Hepatocyte (in vitro differentiated cells): ENCODE results near the gene LRMDA. TPM values are rescaled to one million over a fixed set of nuclear protein-coding genes. Genes with fewer than 3 reads are reported as not detected.

Experiments
- DNase-seq: peaks from one replicate; pipeline ENCODE4 v3.0.0-alpha.2; 2016; ENCODE audit warnings: low spot score
- H2AFZ ChIP-seq: fragments of 200-600 bp; sonication (generic); 2 replicates; pipeline ENCODE4 v1.6.0; 2016; ENCODE audit warnings: antibody characterized with exemption, mild to moderate bottlenecking
- H3K27ac ChIP-seq: fragments of 200-600 bp; sonication (generic); 2 replicates; pipeline ENCODE4 v1.5.1; 2016; ENCODE audit warnings: mild to moderate bottlenecking
- H3K27me3 ChIP-seq: fragments of 200-600 bp; sonication (generic); 2 replicates; pipeline ENCODE4 v1.6.1; 2016
- H3K36me3 ChIP-seq: fragments of 200-600 bp; sonication (generic); replicated peaks from 2 replicates; pipeline ENCODE4 v1.5.1; 2016; ENCODE audit warnings: low read depth; ENCODE audit not compliant: insufficient read depth
- H3K4me1 ChIP-seq: fragments of 200-600 bp; sonication (generic); 2 replicates; pipeline ENCODE4 v1.5.1; 2016; ENCODE audit warnings: mild to moderate bottlenecking, moderate library complexity; ENCODE audit not compliant: insufficient read depth
- H3K4me2 ChIP-seq: fragments of 200-600 bp; sonication (generic); 2 replicates; pipeline ENCODE4 v1.6.0; 2016
- H3K4me3 ChIP-seq: fragments of 200-600 bp; sonication (generic); 2 replicates; pipeline ENCODE4 v1.5.1; 2016; ENCODE audit warnings: mild to moderate bottlenecking
- H3K79me2 ChIP-seq: fragments of 200-600 bp; sonication (generic); 2 replicates; pipeline ENCODE4 v1.6.0; 2017; ENCODE audit warnings: mild to moderate bottlenecking
- H3K9me2 ChIP-seq: fragments of 200-600 bp; sonication (generic); replicated peaks from 2 replicates; pipeline ENCODE4 v1.6.0; 2017; ENCODE audit warnings: mild to moderate bottlenecking; ENCODE audit not compliant: insufficient read depth
- H3K9me3 ChIP-seq: fragments of 200-600 bp; sonication (generic); 2 replicates; pipeline ENCODE4 v1.5.1; 2016; ENCODE audit warnings: low read depth, mild to moderate bottlenecking
- H4K20me1 ChIP-seq: fragments of 200-600 bp; sonication (generic); 2 replicates; pipeline ENCODE4 v1.6.0; 2016; ENCODE audit warnings: mild to moderate bottlenecking; ENCODE audit not compliant: insufficient read depth, poor library complexity, severe bottlenecking
- CTCF ChIP-seq: fragments of 200-600 bp; sonication (generic); IDR thresholded peaks from 2 replicates; pipeline ENCODE4 v1.5.1; 2016; ENCODE audit warnings: antibody characterized with exemption, mild to moderate bottlenecking; ENCODE audit not compliant: poor library complexity
- EZH2 ChIP-seq: fragments of 200-600 bp; sonication (generic); IDR thresholded peaks from 2 replicates; pipeline ENCODE4 v1.6.1; 2016; ENCODE audit warnings: antibody characterized with exemption, mild to moderate bottlenecking, borderline replicate concordance
- EZH2phosphoT487 ChIP-seq: fragments of 200-600 bp; sonication (generic); IDR thresholded peaks from one replicate; pipeline ENCODE4 v1.6.1; 2018; ENCODE audit warnings: antibody characterized with exemption, mild to moderate bottlenecking, low read depth, moderate library complexity; ENCODE audit not compliant: unreplicated experiment, severe bottlenecking
- WGBS: methylation state at CpG from one replicate; pipeline ENCODE4 v1.1.6; 2016; ENCODE audit warnings: low lambda C conversion rate; ENCODE audit errors: missing lambda C conversion rate; 5-methylcytosine and 5-hydroxymethylcytosine counted together
- polyA plus RNA-seq: library from polyadenylated mRNA; unstranded; fragments of >200 nt; fragmentation: Nextera tagmentation; extraction: Ambion mirVana; gene quantifications from 2 replicates; pipeline ENCODE4 v1.2.1, GENCODE V29; 2016
- total RNA-seq: library from RNA; depleted of rRNA; stranded (reverse); fragments of >200 nt; gene quantifications from 2 replicates; pipeline ENCODE4 v1.2.3, GENCODE V29; 2014

The LRMDA gene
- total and polyA plus RNA-seq, 2 experiments from 2014 or later: 5.6 to 15.7 TPM

GRCh38 chr10:75938380-75939122 is 507.1 kb downstream of the LRMDA start:
- Histone ChIP-seq H3K9me3 (no peaks in the 10 kb centered on the region), H4K20me1 (no peaks in the 10 kb centered on the region), H3K27ac (no peak overlapping the region), H2AFZ (no peak overlapping the region), H3K9me2 (no peaks in the 10 kb centered on the region), H3K4me1 (no peaks in the 10 kb centered on the region), H3K79me2 (no peaks in the 10 kb centered on the region), H3K27me3 (no peaks in the 10 kb centered on the region), H3K36me3 (no peaks in the 10 kb centered on the region), H3K4me3 (no peak overlapping the region), H3K4me2 (no peak overlapping the region)
- 89% methylated on average over 13 of the region's 13 CpGs for WGBS
- TF ChIP-seq EZH2: no peak
- no peak for TF ChIP-seq CTCF
- TF ChIP-seq EZH2phosphoT487: no peak
- no peak for DNase-seq

GRCh38 chr10:75939541-75939940 is 508.1 kb downstream of the LRMDA start:
- no peak for TF ChIP-seq CTCF
- Histone ChIP-seq H3K27me3 (no peaks in the 10 kb centered on the region), H2AFZ (no peak overlapping the region), H3K4me2 (no peak overlapping the region), H3K36me3 (no peaks in the 10 kb centered on the region), H3K79me2 (no peaks in the 10 kb centered on the region), H3K27ac (no peak overlapping the region), H3K9me2 (no peaks in the 10 kb centered on the region), H3K4me3 (no peak overlapping the region), H3K9me3 (no peaks in the 10 kb centered on the region), H3K4me1 (no peaks in the 10 kb centered on the region), H4K20me1 (no peaks in the 10 kb centered on the region)
- 79% methylated on average over 3 of the region's 3 CpGs for WGBS
- DNase-seq: no peak

- H3K9me2 ChIP-seq: no peaks in the 10 kb centered on the region
- no peaks in the 10 kb centered on the region for H3K36me3 ChIP-seq
- no peaks in the 10 kb centered on the region for H3K4me1 ChIP-seq
- TF ChIP-seq EZH2: no peak
- no peak for TF ChIP-seq EZH2phosphoT487
- no peak for TF ChIP-seq CTCF
- H3K27me3 ChIP-seq: no peaks in the 10 kb centered on the region
- no peak overlapping the region for H3K27ac ChIP-seq
- H4K20me1 ChIP-seq: no peaks in the 10 kb centered on the region
- no peak overlapping the region for H3K4me2 ChIP-seq
- WGBS: 92% methylated on average over 5 of the region's 5 CpGs
- H3K4me3 ChIP-seq: no peak overlapping the region
- H3K9me3 ChIP-seq: no peaks in the 10 kb centered on the region
- no peak for DNase-seq
- no peak overlapping the region for H2AFZ ChIP-seq
- no peaks in the 10 kb centered on the region for H3K79me2 ChIP-seq
Observed at GRCh38 chr10:75940742-75941141, 509.3 kb downstream of the LRMDA start.
